ENCODE measurements around the gene ZFYVE9. TPM values are rescaled to one million over a fixed set of nuclear protein-coding genes. Genes with fewer than 3 reads are reported as not detected.

ZFYVE9 gene
- total and polyA plus RNA-seq, 10 of the 15 experiments (the other 5 are each of a cell fraction or from before 2014, with no cell fraction given), result 0.26 to 6.9 (median 2.3) TPM

DNA sequence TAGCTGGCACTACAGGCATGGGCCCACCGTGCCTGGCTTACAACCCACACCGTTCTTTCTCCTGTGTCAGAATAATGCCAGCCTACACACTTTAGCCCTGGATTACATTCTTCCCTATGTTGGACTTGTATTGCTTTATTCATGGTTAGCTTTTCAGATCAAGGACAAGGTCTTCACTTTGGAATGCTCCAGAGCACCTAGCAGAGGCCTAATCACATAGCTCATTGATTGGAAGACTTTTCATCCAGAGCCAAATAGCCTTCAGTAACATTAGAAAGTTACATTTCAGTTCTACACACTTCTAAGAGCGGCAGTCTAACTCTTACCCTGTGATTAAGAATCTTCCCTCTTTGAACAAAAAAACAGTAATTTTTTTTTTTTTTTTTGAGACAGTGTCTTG lies 29.4 kb upstream of the ZFYVE9 start:
- in situ Hi-C loops (cut with MboI) (no loop called here), intact Hi-C loops (cut with micrococcal nuclease; ENCODE audit: unreplicated experiment) (no loop called here)
- ChIA-PET POLR2A (interaction anchor here (0.7 to 0.9 kb wide), 2 partner anchors 11 to 49 kb away, joined by 3 to 4 read pairs; no protein-coding TSS in a partner anchor), CTCF (interaction anchor here (0.6 to 0.7 kb wide), 2 partner anchors 13 to 232 kb away, joined by 3 to 5 read pairs; no protein-coding TSS in a partner anchor), RAD21 (ENCODE audit: unreplicated experiment) (no interaction called here), SMC1A (ENCODE audit: uncharacterized antibody, unreplicated experiment) (interaction anchor here (0.7 to 0.8 kb wide), 2 partner anchors 13 to 294 kb away, joined by 4 read pairs; no protein-coding TSS in a partner anchor)
- BruUV-seq (replicated peaks), result no TSS peak
- no peak for TF ChIP-seq MYB (IDR thresholded peaks at IDR 0.05; ENCODE audit: borderline replicate concordance, low read depth, low read length)
- no peak for TF ChIP-seq ZNF24 (IDR thresholded peaks at IDR 0.05)
- no peak for TF ChIP-seq SREBF2 (IDR thresholded peaks at IDR 0.05; ENCODE audit: low read length)
- TF ChIP-seq SUPT20H (IDR thresholded peaks at IDR 0.05; ENCODE audit: borderline replicate concordance, control insufficient read depth, low read depth, low read length), result no peak
- TF ChIP-seq MXI1 (IDR thresholded peaks at IDR 0.05; ENCODE audit: low read depth, low read length), result no peak
- no peak for TF ChIP-seq GATAD2B (conservative IDR thresholded peaks at IDR 0.05; ENCODE audit: low read depth)
- Histone ChIP-seq H3K79me2 (ENCODE audit: control insufficient read depth, insufficient read depth, low read length) (no peaks in the 10 kb centered on the region), H3K9me3 (replicated peaks; ENCODE audit: control insufficient read depth, insufficient read depth, low read length) (no peaks in the 10 kb centered on the region), H4K20me1 (ENCODE audit: control insufficient read depth, insufficient read depth) (no peaks in the 10 kb centered on the region), H3K4me2 (ENCODE audit: control insufficient read depth, insufficient read depth) (no peak overlapping the region), H2AFZ (ENCODE audit: control insufficient read depth, low read depth, low read length) (no peak overlapping the region), H3K4me1 (ENCODE audit: control insufficient read depth, insufficient read depth, low read length) (no peaks in the 10 kb centered on the region; the same call in 1 of the 2 replicates), H3K9ac (ENCODE audit: control insufficient read depth, insufficient read depth, low read length) (no peak overlapping the region), H3K4me3 (no peak overlapping the region), H3K36me3 (ENCODE audit: control insufficient read depth in 2 of 2, insufficient read depth in 2 of 2, low read length in 1 of 2) (no peaks in the 10 kb centered on the region), H3K27me3 (replicated peaks in 1 of 2; ENCODE audit: control insufficient read depth in 2 of 2, insufficient read depth in 2 of 2, low read length in 1 of 2) (no peaks in the 10 kb centered on the region), H3K27ac (ENCODE audit: control insufficient read depth, insufficient read depth) (no peak overlapping the region)
- WGBS (ENCODE audit: insufficient coverage, insufficient replicate concordance, low lambda C conversion rate, missing lambda C conversion rate), result 60% methylated on average over 3 of the region's 3 CpGs
- DNase-seq (ENCODE audit: low read depth, low spot score) (no peak), FAIRE-seq (no peak), ATAC-seq (no peak)

DNA sequence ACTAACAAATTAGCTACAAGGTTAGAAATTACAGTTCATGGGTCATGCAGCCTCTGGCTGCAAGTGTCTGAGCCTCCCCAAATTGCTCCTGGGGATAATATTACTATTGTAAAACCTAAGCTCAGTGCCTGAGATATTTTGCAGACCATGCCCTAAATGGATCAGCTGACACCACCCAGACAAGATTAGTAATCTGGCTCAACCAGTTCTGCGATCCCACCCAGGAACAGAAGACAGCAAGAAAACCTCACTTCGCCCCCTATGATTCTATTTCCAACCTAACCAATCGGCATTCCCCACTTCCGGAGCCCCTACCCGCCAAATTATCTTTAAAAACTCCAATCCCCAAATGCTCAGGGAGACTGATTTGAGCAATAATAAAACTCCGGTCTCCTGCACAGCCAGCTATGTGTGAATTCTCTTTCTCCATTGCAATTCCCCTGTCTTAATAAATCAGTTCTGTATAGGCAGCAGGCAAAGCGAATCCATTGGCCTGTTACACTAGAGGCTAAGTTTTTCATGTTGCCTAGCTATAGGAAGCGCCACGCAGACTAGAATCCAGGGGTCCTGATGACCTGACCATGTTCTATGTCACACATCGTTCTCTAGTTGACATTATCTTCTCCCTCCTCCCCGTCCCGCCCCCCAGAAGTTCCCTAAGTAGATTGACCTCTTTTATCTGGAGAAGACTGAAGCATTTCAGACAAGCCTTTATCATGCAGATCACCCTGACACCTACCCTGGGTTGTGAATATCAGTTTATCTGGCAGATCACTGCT lies 22.4 kb upstream of the ZFYVE9 start:
- Histone ChIP-seq H4K20me1 (ENCODE audit: control insufficient read depth, insufficient read depth) (no peaks in the 10 kb centered on the region), H3K27ac (ENCODE audit: control insufficient read depth, insufficient read depth) (no peak overlapping the region), H3K4me3 (no peak overlapping the region), H3K27me3 (replicated peaks in 1 of 2; ENCODE audit: control insufficient read depth in 2 of 2, insufficient read depth in 2 of 2, low read length in 1 of 2) (no peaks in the 10 kb centered on the region), H3K79me2 (ENCODE audit: control insufficient read depth, insufficient read depth, low read length) (no peaks in the 10 kb centered on the region), H3K9ac (ENCODE audit: control insufficient read depth, insufficient read depth, low read length) (no peak overlapping the region), H2AFZ (ENCODE audit: control insufficient read depth, low read depth, low read length) (no peak overlapping the region), H3K9me3 (replicated peaks; ENCODE audit: control insufficient read depth, insufficient read depth, low read length) (no peaks in the 10 kb centered on the region), H3K4me1 (ENCODE audit: control insufficient read depth, insufficient read depth, low read length) (no peaks in the 10 kb centered on the region; the same call in 1 of the 2 replicates), H3K4me2 (ENCODE audit: control insufficient read depth, insufficient read depth) (no peak overlapping the region), H3K36me3 (ENCODE audit: control insufficient read depth in 2 of 2, insufficient read depth in 2 of 2, low read length in 1 of 2) (no peaks in the 10 kb centered on the region)
- SMC1A ChIA-PET (ENCODE audit: uncharacterized antibody, unreplicated experiment), result interaction anchor here (0.6 kb wide), 1 partner anchor 295 kb away, joined by 5 read pairs; no protein-coding TSS in a partner anchor
- BruUV-seq (replicated peaks), result no TSS peak
- in situ Hi-C loops (cut with MboI), result no loop called here
- RAD21 ChIA-PET (ENCODE audit: unreplicated experiment), result no interaction called here
- DNase-seq (ENCODE audit: low read depth, low spot score), result no peak
- no peak for FAIRE-seq
- WGBS (ENCODE audit: insufficient coverage, insufficient replicate concordance, low lambda C conversion rate, missing lambda C conversion rate), result 54% methylated on average over 12 of the region's 12 CpGs
- no peak for ATAC-seq
- intact Hi-C loops (cut with micrococcal nuclease; ENCODE audit: unreplicated experiment), result no loop called here
- POLR2A ChIA-PET, result interaction anchor here (0.6 kb wide), 1 partner anchor 167 kb away, joined by 6 read pairs; no protein-coding TSS in a partner anchor
- CTCF ChIA-PET, result interaction anchor here (0.5 kb wide), 1 partner anchor 212 kb away, joined by 6 read pairs; no protein-coding TSS in a partner anchor
- TF ChIP-seq MTA3 (IDR thresholded peaks at IDR 0.05; ENCODE audit: borderline replicate concordance, low read length), result no peak
- no peak for TF ChIP-seq CEBPB (IDR thresholded peaks at IDR 0.05; ENCODE audit: borderline replicate concordance in 1 of 2, low read depth in 2 of 2, low read length in 2 of 2)
- no peak for TF ChIP-seq PKNOX1 (IDR thresholded peaks at IDR 0.05)
- no peak for TF ChIP-seq BCLAF1 (IDR thresholded peaks at IDR 0.05)
- TF ChIP-seq ZSCAN29 (IDR thresholded peaks at IDR 0.05), result no peak

Measured in GM12878 (cell line).